GM21619 (cell line): ENCODE measurements around the gene MS4A5.

ENCODE experiments used
- ATAC-seq: cut with Tn5 transposase; IDR thresholded peaks from one replicate; pipeline ENCODE4 v1.9.1; 2021; ENCODE audit not compliant: unreplicated experiment

The MS4A5 gene

DNA sequence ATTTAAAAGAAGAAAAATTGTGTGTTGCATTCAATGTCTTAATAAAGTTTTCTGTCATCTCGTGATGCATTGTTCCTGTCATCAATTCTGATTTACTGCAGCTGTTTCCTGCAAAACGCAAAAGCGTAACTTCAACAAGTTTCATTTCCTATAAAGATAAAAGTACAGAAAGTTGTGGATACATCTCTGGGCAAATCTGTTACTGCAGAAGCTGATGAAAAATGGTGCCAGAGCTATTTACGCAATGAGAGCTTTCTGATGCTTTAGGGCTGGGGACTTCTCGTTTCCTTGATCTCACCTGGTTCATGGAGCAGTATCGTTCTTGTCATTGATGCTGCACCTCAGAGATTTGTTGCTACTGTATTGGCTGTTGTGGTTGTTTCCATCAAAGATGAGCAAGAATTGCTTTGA, 47.7 kb downstream of the MS4A5 start:
- ATAC-seq = no peak

DNA sequence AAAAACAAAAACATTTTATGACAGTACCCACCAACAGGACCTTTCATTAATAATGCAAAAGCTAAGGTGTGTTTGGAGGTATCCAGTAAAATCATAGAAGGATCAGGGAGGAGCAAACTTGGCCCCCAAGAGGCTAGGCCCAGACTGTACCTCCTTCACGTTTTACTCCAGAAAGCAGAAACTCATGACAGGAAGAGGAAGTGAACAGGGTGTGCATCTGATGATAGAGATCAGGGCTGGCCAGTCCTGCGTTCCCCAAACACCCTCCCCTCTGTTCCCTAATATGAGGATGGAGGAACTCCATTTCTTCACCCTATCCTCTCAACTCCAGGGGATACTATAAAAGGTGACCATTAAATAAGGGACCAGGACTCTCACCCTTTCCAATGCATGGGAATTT, 53.0 kb downstream of the MS4A5 start:
- peak; percentile 43 for ATAC-seq

- peak; percentile 98 for ATAC-seq
Measured at GRCh38 chr11:60485987-60486386, 56.6 kb downstream of the MS4A5 start.

- no peak for ATAC-seq
Measured at GRCh38 chr11:60492488-60493009, 63.2 kb downstream of the MS4A5 start, which contains the start of gene MS4A12. Gene MS4A12 (plus strand): TSS chr11:60492778. CDS start chr11:60497319, 4,541 bp downstream.

GRCh38 chr11:60493454-60493853, 64.1 kb downstream of the MS4A5 start:
- no peak for ATAC-seq
